GF-D8 (cell line): Measurements from ENCODE around the gene SULT1C3.

ENCODE experiments used
- DNase-seq: peaks from one replicate; lab custom pipeline; 2025; lab: John Stamatoyannopoulos, UW

The SULT1C3 gene

GRCh38 chr2:108304975-108305374, 65.2 kb downstream of the SULT1C3 start:
- DNase-seq: no peak

- no peak for DNase-seq
Measured at GRCh38 chr2:108305901-108306300, 66.1 kb downstream of the SULT1C3 start.

GRCh38 chr2:108309903-108310302, 70.1 kb downstream of the SULT1C3 start:
- no peak for DNase-seq
